AG04449 (cell line): ENCODE measurements around the gene MYO10.
"Not testable (repeated sequence)": the region's sequence is repeated elsewhere in the genome, so short reads cannot be mapped to it uniquely, and the experiment has no call there.

Source experiments
- CTCF ChIA-PET: fragments of 350-600 bp; formaldehyde crosslinking; extraction: SDS; loops from one replicate; lab custom pipeline; 2021; ENCODE audit warnings: antibody characterized with exemption; lab: Yijun Ruan, JAX
- POLR2A ChIA-PET: fragments of 400-600, 350-600 bp; formaldehyde crosslinking; extraction: SDS; loops from one replicate; lab custom pipeline; 2020; ENCODE audit warnings: antibody characterized with exemption, inconsistent platforms; lab: Yijun Ruan, JAX
- DNase-seq: peaks from one replicate; pipeline ENCODE4 v3.0.0-alpha.2; 2010; ENCODE audit warnings: low read depth, low spot score
- H3K4me3 ChIP-seq: 2 replicates; pipeline ENCODE4 v1.5.1; 2011; ENCODE audit warnings: low read depth, mild to moderate bottlenecking, control low read depth, low read length
- CTCF ChIP-seq: IDR thresholded peaks from one replicate; pipeline ENCODE4 v1.5.1; 2011; ENCODE audit warnings: mild to moderate bottlenecking, moderate library complexity, low read length, control low read depth, inconsistent platforms; ENCODE audit not compliant: insufficient read depth; ENCODE audit errors: missing control alignments

MYO10 gene

GRCh38 chr5:16742938-16743337, 193.2 kb downstream of the MYO10 start:
- no peak for TF ChIP-seq CTCF

GRCh38 chr5:16740811-16741392, 195.2 kb downstream of the MYO10 start:
- ChIA-PET CTCF (interaction anchor here (1.8 to 3.0 kb wide), 2 partner anchors 449 kb away, joined by 8 to 13 read pairs; no protein-coding TSS in a partner anchor), POLR2A (no interaction called here)
- no peak for DNase-seq
- no peak for TF ChIP-seq CTCF
- H3K4me3 ChIP-seq = no peak overlapping the region

More at GRCh38 chr5:16742938-16743337, 193.2 kb downstream of the MYO10 start:
- no peak for DNase-seq
- ChIA-PET POLR2A (no interaction called here), CTCF (interaction anchor here (1.8 kb wide), 1 partner anchor 447 kb away, joined by 8 read pairs; no protein-coding TSS in a partner anchor)
- no peak overlapping the region for H3K4me3 ChIP-seq

- no peak overlapping the region for H3K4me3 ChIP-seq
- CTCF ChIA-PET = interaction anchor here (3.0 kb wide), 1 partner anchor 450 kb away, joined by 13 read pairs; no protein-coding TSS in a partner anchor
- no peak for TF ChIP-seq CTCF
- POLR2A ChIA-PET = no interaction called here
- DNase-seq = no peak
These were observed 195.8 kb downstream of the MYO10 start for GRCh38 chr5:16740066-16740810.

GRCh38 chr5:16738393-16738792, 197.7 kb downstream of the MYO10 start:
- CTCF ChIA-PET = interaction anchor here (0.6 to 3.0 kb wide), 3 partner anchors 30 to 452 kb away, joined by 3 to 13 read pairs (median 3); no protein-coding TSS in a partner anchor
- H3K4me3 ChIP-seq, POLR2A ChIA-PET: not testable (repeated sequence)

GRCh38 chr5:16737620-16738364, 198.3 kb downstream of the MYO10 start:
- no peak for TF ChIP-seq CTCF
- H3K4me3 ChIP-seq = no peak overlapping the region
- ChIA-PET CTCF (interaction anchor here (0.7 to 3.0 kb wide), 4 partner anchors 29 to 466 kb away, joined by 3 to 14 read pairs (median 8); no protein-coding TSS in a partner anchor), POLR2A (no interaction called here)
- DNase-seq = no peak

More at GRCh38 chr5:16738393-16738792, 197.7 kb downstream of the MYO10 start:
- DNase-seq = not testable (repeated sequence)

GRCh38 chr5:16737209-16737608, 198.9 kb downstream of the MYO10 start:
- CTCF ChIA-PET = interaction anchor here (0.7 to 2.4 kb wide), 2 partner anchors 453 to 467 kb away, joined by 3 to 14 read pairs; no protein-coding TSS in a partner anchor
- no peak for TF ChIP-seq CTCF
- no peak for DNase-seq
- POLR2A ChIA-PET = no interaction called here
- H3K4me3 ChIP-seq = no peak overlapping the region
